HG02973 (cell line): ENCODE data around the gene SLC45A2.

Experiments
- ATAC-seq: cut with Tn5 transposase; IDR thresholded peaks from one replicate; pipeline ENCODE4 v1.9.1; 2021; ENCODE audit warnings: moderate library complexity; ENCODE audit not compliant: unreplicated experiment

Gene SLC45A2

GRCh38 chr5:34007621-34008600, 23.4 kb upstream of the SLC45A2 start, which contains the start of gene AMACR:
TSS of gene AMACR (minus strand) at chr5:34008050. CDS start at chr5:34008019, 31 bp downstream.
- peak; percentile 91 for ATAC-seq

- no peak for ATAC-seq
These were observed 22.7 kb upstream of the SLC45A2 start for GRCh38 chr5:34007201-34007620.

- no peak for ATAC-seq
These were observed 21.2 kb upstream of the SLC45A2 start for GRCh38 chr5:34005681-34006080.

DNA sequence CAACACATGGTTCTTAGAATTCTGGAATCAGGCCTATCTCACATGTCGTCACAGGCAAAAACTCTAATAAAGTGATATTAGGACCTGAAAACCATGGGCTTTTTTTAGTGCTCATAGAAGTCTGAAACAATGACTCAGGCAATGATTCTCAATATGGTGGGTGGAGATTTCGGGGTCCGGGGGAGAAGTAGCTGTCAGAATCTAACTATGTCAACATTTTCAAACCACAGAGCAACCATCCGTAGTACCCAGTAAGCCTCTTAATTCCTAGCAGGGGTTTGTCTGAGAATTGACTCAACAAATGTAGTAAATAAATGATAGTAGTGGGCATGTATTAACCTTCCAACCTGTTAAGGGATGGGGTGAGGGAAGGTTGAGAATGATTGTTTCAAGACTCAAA, 20.7 kb upstream of the SLC45A2 start:
- no peak for ATAC-seq

DNA sequence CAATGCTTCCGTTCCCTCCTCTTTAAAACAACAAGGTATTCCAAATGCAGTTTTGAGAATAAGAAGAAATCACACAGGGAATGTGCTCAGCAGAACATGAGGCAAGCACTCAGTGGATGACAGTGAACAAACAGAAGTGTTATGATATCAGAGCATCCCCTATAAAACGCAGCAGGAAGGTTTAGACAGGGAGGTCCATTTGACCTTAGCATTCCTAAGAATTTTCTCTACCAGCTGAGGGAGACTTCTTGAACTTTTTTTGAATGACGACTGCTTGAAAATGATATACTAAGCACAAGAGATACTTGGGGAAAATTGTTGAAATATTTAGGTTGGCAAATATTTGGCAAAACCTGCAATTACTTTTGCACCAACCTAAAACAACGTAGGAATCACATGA, 19.4 kb upstream of the SLC45A2 start:
- no peak for ATAC-seq

- ATAC-seq, result no peak
These were observed 18.3 kb upstream of the SLC45A2 start for GRCh38 chr5:34002629-34003328.

DNA sequence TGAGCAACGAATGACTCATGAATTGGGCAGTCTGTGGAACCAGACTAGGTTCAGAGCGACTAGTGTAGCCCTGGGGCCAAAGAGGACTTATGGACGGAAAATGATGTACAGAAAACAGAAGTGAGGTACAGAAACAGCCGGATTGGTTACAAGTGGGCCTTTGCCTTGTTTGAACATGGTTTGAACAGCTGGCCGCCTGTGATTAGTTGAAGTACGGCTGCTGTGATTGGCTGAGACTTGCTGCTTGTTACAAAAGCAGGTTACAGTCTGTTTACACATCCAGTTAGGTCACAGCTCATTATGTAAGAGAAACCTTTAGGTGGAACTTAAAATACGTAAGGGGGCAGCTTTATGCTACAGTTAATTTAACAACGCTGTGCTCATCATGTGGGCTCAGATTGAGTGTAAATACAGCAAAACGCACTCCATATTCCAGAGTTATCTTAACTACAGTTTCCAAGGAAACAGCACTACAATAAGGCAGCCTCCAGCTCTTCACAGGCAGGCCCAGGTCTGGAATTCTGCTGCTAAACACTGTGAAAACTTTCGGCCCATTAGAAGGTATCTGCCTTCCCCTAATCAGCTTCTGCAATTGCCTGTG, 16.8 kb upstream of the SLC45A2 start:
- no peak for ATAC-seq

- no peak for ATAC-seq
These were observed 15.5 kb upstream of the SLC45A2 start for GRCh38 chr5:33999978-34000377.

DNA sequence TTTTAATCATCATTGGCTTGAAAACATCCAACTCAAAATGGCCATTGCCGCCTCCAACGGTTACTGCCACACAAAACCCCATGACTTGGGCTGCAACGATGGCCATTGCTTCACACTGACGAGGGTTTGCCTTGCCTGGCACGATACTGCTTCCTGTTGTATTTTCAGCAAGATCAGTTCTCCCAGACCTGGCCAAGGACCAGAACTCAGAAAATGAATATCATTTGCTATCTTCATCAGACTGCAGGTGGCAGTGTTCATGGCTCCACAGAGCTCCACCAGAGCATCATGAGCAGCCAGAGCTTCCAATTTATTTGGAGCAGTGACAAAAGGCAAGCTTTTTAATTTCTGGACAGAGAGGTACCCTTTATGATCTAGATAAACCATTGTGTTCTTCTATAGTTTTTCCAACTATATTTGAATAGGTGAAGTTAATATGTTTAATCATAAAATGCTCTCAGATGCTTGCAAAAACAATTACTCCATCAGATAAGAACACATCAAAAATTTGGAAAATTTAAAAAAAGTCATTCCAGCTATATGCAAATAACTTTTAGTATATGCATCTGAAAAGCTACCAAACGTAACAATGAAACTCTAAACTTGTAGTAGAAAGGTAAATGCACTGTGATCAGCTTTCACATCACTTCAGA, 13.0 kb upstream of the SLC45A2 start:
- no peak for ATAC-seq

GRCh38 chr5:33995865-33996264, 11.4 kb upstream of the SLC45A2 start:
- no peak for ATAC-seq

- ATAC-seq, result no peak
These were observed 10.4 kb upstream of the SLC45A2 start for GRCh38 chr5:33994845-33995244.

GRCh38 chr5:33992864-33993263, 8.4 kb upstream of the SLC45A2 start:
- ATAC-seq, result no peak

- ATAC-seq, result no peak
These were observed 954 bp upstream of the SLC45A2 start for GRCh38 chr5:33985447-33985846.

- ATAC-seq, result no peak
These were observed 315 bp downstream of the SLC45A2 start for GRCh38 chr5:33984178-33984577.

GRCh38 chr5:33981408-33982162, 2.9 kb downstream of the SLC45A2 start:
- no peak for ATAC-seq

DNA sequence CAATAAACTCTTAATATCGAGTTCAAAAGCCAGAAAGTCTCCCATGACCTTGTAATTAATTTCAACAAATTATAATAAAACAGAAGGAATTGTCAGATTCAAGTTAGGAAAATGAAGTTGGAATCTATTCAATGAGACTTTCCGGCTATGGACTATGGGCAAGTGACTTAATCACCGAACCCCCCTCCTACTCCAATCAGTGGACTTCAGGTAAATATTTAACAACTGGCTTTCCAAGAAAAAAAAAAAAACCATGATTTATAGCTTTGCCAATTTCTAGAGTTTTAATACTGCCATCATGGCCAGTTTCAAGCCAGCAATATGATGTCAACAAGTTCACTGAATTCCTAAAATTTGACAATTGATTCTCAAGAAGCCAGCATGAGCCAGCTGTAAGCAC, 4.5 kb downstream of the SLC45A2 start:
- no peak for ATAC-seq

DNA sequence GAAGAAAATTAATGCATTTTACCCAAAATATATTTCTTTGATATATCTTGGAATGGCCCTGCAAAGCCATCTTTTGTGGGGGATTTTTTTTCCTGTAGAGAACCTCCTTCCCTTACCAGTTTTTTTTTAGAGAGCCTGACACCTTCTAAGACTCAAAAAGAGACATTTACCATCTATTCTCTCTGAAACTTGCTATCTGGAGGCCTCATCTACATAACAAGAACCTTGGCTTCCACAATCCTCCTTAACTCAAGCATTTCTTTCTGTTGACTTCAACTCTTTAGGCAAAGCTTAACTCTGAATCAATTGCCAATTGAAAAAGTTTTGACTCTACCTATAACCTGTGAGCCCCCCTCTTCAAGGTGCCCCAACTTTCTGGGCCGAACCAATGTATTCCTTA, 6.2 kb downstream of the SLC45A2 start:
- no peak for ATAC-seq

DNA sequence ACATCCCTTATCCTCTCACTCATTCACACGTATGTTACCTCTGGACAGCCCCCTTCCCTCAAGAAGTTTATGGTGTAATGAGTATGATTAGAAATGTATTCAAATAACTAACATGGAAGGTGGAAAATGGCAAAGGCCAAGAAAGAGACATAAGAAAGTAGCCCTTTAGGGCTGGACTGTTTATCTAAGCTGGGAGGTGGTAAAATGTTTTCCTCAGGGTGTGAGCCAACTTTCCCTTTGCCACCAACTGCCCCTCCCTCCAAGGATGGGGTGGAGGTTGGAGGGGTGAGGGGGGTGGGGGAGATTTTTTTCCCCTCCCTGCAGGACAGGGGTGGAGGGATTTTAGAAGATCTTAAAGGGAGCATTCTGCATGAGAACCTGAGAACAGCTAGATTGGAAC, 8.2 kb downstream of the SLC45A2 start:
- ATAC-seq, result no peak

DNA sequence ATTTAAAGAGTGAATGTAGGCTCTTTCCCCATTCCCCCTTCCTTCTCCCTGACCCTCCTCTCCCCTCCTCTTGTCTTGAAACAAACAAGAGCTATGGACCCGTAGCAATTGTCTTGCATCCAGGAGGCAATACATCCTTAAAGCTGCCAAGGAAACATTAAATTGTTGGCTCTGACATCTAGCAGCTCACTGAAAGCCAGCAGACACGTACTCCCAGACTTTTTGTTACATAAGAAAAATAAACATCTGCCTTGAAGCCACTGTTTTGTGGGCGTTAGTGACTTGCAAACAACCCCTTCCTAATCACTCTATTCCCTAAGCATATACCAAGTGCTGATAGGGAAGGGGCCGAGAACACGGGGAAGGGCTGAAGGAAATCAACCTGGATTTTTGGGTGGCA, 8.6 kb downstream of the SLC45A2 start:
- ATAC-seq, result no peak

DNA sequence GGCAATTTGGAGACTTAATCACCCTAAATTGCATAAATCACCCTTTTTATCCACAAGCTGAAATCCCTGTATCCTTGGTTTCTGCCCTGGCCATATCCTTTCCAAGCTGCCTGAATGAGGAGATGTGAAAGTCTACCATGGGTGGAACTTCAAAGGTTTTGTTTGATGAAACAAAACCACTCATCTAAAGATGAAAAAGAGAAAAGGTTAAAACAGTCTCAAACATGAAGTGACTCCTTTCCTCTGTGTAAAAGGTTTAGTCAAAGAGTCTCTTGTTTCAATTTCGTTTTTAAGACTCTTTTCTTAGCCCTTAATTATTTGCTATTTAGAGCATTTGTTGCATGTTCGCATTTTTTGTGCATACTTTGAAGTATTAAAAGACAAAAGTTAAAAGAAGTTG, 11.2 kb downstream of the SLC45A2 start:
- ATAC-seq, result peak; percentile 53
